GM18507 (cell line): ENCODE data around the gene PHC1.

Experiments
- DNase-seq: peaks from one replicate; pipeline ENCODE4 v3.0.0; 2011; ENCODE audit warnings: low read depth; ENCODE audit not compliant: insufficient read length; ENCODE audit errors: extremely low spot score
- FAIRE-seq: peaks from 2 replicates; lab custom pipeline; 2011; peaks lifted over from hg19 to GRCh38; lab: Jason Lieb, UNC

PHC1 gene

GRCh38 chr12:8943565-8944186 lies 29.4 kb downstream of the PHC1 start:
- DNase-seq (no peak), FAIRE-seq (no peak)

- peak; percentile 74 for FAIRE-seq
Measured at GRCh38 chr12:8946733-8947132, 32.4 kb downstream of the PHC1 start.

GRCh38 chr12:8947737-8948136 lies 33.4 kb downstream of the PHC1 start:
- peak; percentile 41 for FAIRE-seq
- no peak for DNase-seq

More at GRCh38 chr12:8946733-8947132, 32.4 kb downstream of the PHC1 start:
- DNase-seq = no peak

- FAIRE-seq (peak; percentile 54), DNase-seq (no peak)
Measured at GRCh38 chr12:8948701-8949341, 34.5 kb downstream of the PHC1 start.

- DNase-seq (peak; percentile 89), FAIRE-seq (peak; percentile 98)
Measured at GRCh38 chr12:8949342-8950220, 35.3 kb downstream of the PHC1 start, which contains the start of gene M6PR. TSS of gene M6PR (minus strand) at chr12:8949645. CDS start at chr12:8946404, 3,241 bp downstream.

- DNase-seq = no peak
- FAIRE-seq = no peak
Measured at GRCh38 chr12:8950221-8950527, 35.9 kb downstream of the PHC1 start.

GRCh38 chr12:8950702-8951478 lies 36.6 kb downstream of the PHC1 start:
- DNase-seq (no peak), FAIRE-seq (peak; percentile 69)

- FAIRE-seq (peak; percentile 58), DNase-seq (no peak)
Measured at GRCh38 chr12:8951744-8952143, 37.4 kb downstream of the PHC1 start.

- no peak for DNase-seq
- FAIRE-seq = no peak
Measured at GRCh38 chr12:8953773-8954402, 39.6 kb downstream of the PHC1 start.

GRCh38 chr12:8956073-8956472 lies 41.8 kb downstream of the PHC1 start:
- FAIRE-seq (no peak), DNase-seq (no peak)

GRCh38 chr12:8956772-8957171 lies 42.5 kb downstream of the PHC1 start:
- DNase-seq = no peak

GRCh38 chr12:8957561-8957960 lies 43.3 kb downstream of the PHC1 start:
- FAIRE-seq = no peak
- DNase-seq = no peak

More at GRCh38 chr12:8956772-8957171, 42.5 kb downstream of the PHC1 start:
- FAIRE-seq = no peak

GRCh38 chr12:8958066-8958465 lies 43.8 kb downstream of the PHC1 start:
- DNase-seq (no peak), FAIRE-seq (peak; percentile 26)

- FAIRE-seq (no peak), DNase-seq (no peak)
Measured at GRCh38 chr12:8960176-8960575, 45.9 kb downstream of the PHC1 start.

GRCh38 chr12:8968761-8969160 lies 54.5 kb downstream of the PHC1 start:
- DNase-seq (no peak), FAIRE-seq (no peak)

- FAIRE-seq (no peak), DNase-seq (no peak)
Measured at GRCh38 chr12:8969861-8970411, 55.6 kb downstream of the PHC1 start.

GRCh38 chr12:8970432-8970831 lies 56.1 kb downstream of the PHC1 start:
- no peak for FAIRE-seq
- DNase-seq = no peak

GRCh38 chr12:8980137-8980536 lies 65.8 kb downstream of the PHC1 start:
- DNase-seq (no peak), FAIRE-seq (no peak)

GRCh38 chr12:8985213-8985754 lies 71.0 kb downstream of the PHC1 start:
- FAIRE-seq (peak; percentile 29), DNase-seq (no peak)
